ENCODE data around the gene FOCAD.

DNA sequence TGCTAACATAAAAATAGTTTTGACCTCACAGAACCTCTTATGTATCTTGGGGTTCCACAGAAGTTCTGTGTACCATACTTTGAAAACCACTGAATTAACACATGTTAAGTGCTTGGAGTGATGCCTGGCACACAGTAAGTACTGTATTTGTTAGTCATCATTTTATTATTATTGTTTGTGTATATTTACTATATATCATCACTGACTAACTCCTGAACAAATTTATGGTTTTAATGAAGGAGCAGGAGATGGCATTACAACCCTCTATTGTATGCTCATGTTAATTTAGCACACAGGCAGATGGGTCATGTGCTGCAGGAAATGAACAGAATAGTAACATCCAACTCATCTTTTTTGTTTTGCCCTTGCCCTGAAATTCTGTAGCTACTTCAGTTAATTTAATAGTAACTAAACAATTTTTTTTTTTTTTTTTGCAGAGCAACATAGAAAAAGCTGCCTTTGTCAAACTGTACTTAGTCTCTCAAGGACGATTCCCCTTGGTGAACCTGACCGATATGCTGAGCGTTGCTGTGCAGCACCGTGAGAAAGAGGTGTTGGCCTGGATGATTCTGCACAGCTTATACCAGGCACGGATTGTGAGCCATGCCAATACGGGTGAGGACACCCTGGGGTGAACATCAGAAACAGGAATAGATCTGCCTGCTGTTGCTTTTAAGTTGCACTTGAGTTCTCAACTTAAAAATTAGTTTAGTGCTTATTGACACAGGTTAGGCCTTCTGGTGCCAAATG is 302.0 kb downstream of the FOCAD start:
- TF ChIP-seq, protein P1, sequence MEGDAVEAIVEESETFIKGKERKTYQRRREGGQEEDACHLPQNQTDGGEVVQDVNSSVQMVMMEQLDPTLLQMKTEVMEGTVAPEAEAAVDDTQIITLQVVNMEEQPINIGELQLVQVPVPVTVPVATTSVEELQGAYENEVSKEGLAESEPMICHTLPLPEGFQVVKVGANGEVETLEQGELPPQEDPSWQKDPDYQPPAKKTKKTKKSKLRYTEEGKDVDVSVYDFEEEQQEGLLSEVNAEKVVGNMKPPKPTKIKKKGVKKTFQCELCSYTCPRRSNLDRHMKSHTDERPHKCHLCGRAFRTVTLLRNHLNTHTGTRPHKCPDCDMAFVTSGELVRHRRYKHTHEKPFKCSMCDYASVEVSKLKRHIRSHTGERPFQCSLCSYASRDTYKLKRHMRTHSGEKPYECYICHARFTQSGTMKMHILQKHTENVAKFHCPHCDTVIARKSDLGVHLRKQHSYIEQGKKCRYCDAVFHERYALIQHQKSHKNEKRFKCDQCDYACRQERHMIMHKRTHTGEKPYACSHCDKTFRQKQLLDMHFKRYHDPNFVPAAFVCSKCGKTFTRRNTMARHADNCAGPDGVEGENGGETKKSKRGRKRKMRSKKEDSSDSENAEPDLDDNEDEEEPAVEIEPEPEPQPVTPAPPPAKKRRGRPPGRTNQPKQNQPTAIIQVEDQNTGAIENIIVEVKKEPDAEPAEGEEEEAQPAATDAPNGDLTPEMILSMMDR (conservative IDR thresholded peaks at IDR 0.05; ENCODE audit: low read depth, low read length): no peak
- TF ChIP-seq EZH2 (IDR thresholded peaks at IDR 0.05; ENCODE audit: low read length, unreplicated experiment) (no peak), EZH2phosphoT487 (IDR thresholded peaks at IDR 0.05; ENCODE audit: borderline replicate concordance, low read length) (no peak)

All from PC-3 (cell line).